HG02642 (cell line): ENCODE measurements around the gene RIMKLA.

ENCODE experiments used
- ATAC-seq: cut with Tn5 transposase; IDR thresholded peaks from one replicate; pipeline ENCODE4 v1.9.1; 2021; ENCODE audit warnings: mild to moderate bottlenecking; ENCODE audit not compliant: unreplicated experiment, poor library complexity

Gene RIMKLA

GRCh38 chr1:42469727-42470126 lies 89.1 kb downstream of the RIMKLA start:
- ATAC-seq = no peak
